Embryonic facial prominence (tissue), 1 donor: Measurements from ENCODE around the gene SH2D1A.
"Not testable (repeated sequence)": the region's sequence is repeated elsewhere in the genome, so short reads cannot be mapped to it uniquely, and the experiment has no call there.

Source experiments
- DNase-seq: peaks from one replicate; pipeline ENCODE4 v3.0.0-alpha.2; 2016; ENCODE audit errors: extremely low spot score

The SH2D1A gene

GRCh38 chrX:124354648-124355047 lies 8.3 kb downstream of the SH2D1A start:
- DNase-seq: no peak

GRCh38 chrX:124358800-124359383 lies 12.5 kb downstream of the SH2D1A start:
- no peak for DNase-seq

GRCh38 chrX:124362072-124362471 lies 15.7 kb downstream of the SH2D1A start:
- no peak for DNase-seq

- DNase-seq: no peak
Observed at GRCh38 chrX:124362761-124363160, 16.4 kb downstream of the SH2D1A start.

GRCh38 chrX:124369722-124370121 lies 23.4 kb downstream of the SH2D1A start:
- DNase-seq: no peak

GRCh38 chrX:124373348-124373747 lies 27.0 kb downstream of the SH2D1A start:
- no peak for DNase-seq

GRCh38 chrX:124378643-124379042 lies 32.3 kb downstream of the SH2D1A start:
- no peak for DNase-seq

GRCh38 chrX:124383354-124383753 lies 37.0 kb downstream of the SH2D1A start:
- no peak for DNase-seq

GRCh38 chrX:124386401-124386800 lies 40.0 kb downstream of the SH2D1A start:
- no peak for DNase-seq

- peak; percentile 12 for DNase-seq
Observed at GRCh38 chrX:124388562-124388961, 42.2 kb downstream of the SH2D1A start.

GRCh38 chrX:124392794-124393193 lies 46.4 kb downstream of the SH2D1A start:
- DNase-seq: no peak

- no peak for DNase-seq
Observed at GRCh38 chrX:124393238-124393637, 46.9 kb downstream of the SH2D1A start.

- DNase-seq: no peak
Observed at GRCh38 chrX:124393659-124394058, 47.3 kb downstream of the SH2D1A start.

GRCh38 chrX:124395145-124395880 lies 49.0 kb downstream of the SH2D1A start:
- DNase-seq: no peak

GRCh38 chrX:124401696-124402095 lies 55.3 kb downstream of the SH2D1A start:
- no peak for DNase-seq

GRCh38 chrX:124405868-124406267 lies 59.5 kb downstream of the SH2D1A start:
- no peak for DNase-seq

GRCh38 chrX:124406294-124407014 lies 60.1 kb downstream of the SH2D1A start:
- peak; percentile 8 for DNase-seq

GRCh38 chrX:124407226-124407625 lies 60.9 kb downstream of the SH2D1A start:
- no peak for DNase-seq

GRCh38 chrX:124408380-124408779 lies 62.0 kb downstream of the SH2D1A start:
- DNase-seq: not testable (repeated sequence)

- DNase-seq: no peak
Observed at GRCh38 chrX:124413244-124413643, 66.9 kb downstream of the SH2D1A start.

- DNase-seq: no peak
Observed at GRCh38 chrX:124414281-124414680, 67.9 kb downstream of the SH2D1A start.

GRCh38 chrX:124415115-124415800 lies 68.9 kb downstream of the SH2D1A start:
- no peak for DNase-seq
